Kidney (tissue), 14 donors: ENCODE data around the gene SERINC5. TPM values are rescaled to one million over a fixed set of nuclear protein-coding genes. Genes with fewer than 3 reads are reported as not detected.

Experiments used
- DNase-seq, 5 donors: peaks; one replicate each; pipeline ENCODE4 v3.0.0-alpha.2; 2013 to 2020
- FAIRE-seq: peaks from 2 replicates; lab custom pipeline; 2012; peaks lifted over from hg19 to GRCh38; lab: Jason Lieb, UNC
- H3K27ac ChIP-seq, 2 donors: one replicate each; pipeline ENCODE4 v1.7.0; 2013; ENCODE audit warnings: low read depth in 2 of 2, low read length in 2 of 2, inconsistent platforms in 1 of 2
- H3K27me3 ChIP-seq: one replicate; pipeline ENCODE4 v1.7.1; 2013; ENCODE audit warnings: low read length, inconsistent platforms; ENCODE audit not compliant: control insufficient read depth, insufficient read depth
- H3K36me3 ChIP-seq, 3 donors: one replicate each; pipeline versions ENCODE4 v1.7.0 to v1.7.1; 2013; ENCODE audit warnings: low read length in 3 of 3, control low read depth in 1 of 3, inconsistent platforms in 1 of 3; ENCODE audit not compliant: insufficient read depth in 3 of 3, control insufficient read depth in 2 of 3
- H3K4me1 ChIP-seq, 3 donors: one replicate each; pipeline versions ENCODE4 v1.7.0 to v1.7.1; 2013; ENCODE audit warnings: low read length in 3 of 3, inconsistent platforms in 1 of 3, low read depth in 1 of 3; ENCODE audit not compliant: control insufficient read depth in 2 of 3, insufficient read depth in 2 of 3
- H3K4me3 ChIP-seq, 3 donors: one replicate each; pipeline versions ENCODE4 v1.7.0 to v1.8.1; 2013; ENCODE audit warnings: low read length in 3 of 3, control low read depth in 1 of 3, inconsistent platforms in 1 of 3
- H3K9ac ChIP-seq, 3 donors: one replicate each; pipeline versions ENCODE4 v1.7.0 to v1.7.1; 2013; ENCODE audit warnings: low read length in 3 of 3, control low read depth in 1 of 3, inconsistent platforms in 1 of 3
- H3K9me3 ChIP-seq, 3 donors: one replicate each; pipeline versions ENCODE4 v1.7.0 to v1.7.1; 2013; ENCODE audit warnings: low read length in 3 of 3, control low read depth in 1 of 3, inconsistent platforms in 1 of 3; ENCODE audit not compliant: control insufficient read depth in 2 of 3, insufficient read depth in 1 of 3
- intact Hi-C: fragments of 100-400 bp; cut with DNase I; formaldehyde crosslinking; loops from one replicate; pipeline ENCODE4 v1.11.1; 2022
- polyA plus RNA-seq: library from polyadenylated mRNA; stranded (reverse); fragments of 350-450 nt; fragmentation: Illumina TruSeq; extraction: RNeasy Lipid Tissue Mini Kit (QIAGEN cat#74804); gene quantifications from one replicate; pipeline ENCODE4 v1.2.3, GENCODE V29; 2014; ENCODE audit warnings: low read depth, low replicate concordance; ENCODE audit not compliant: insufficient read depth
- total RNA-seq: library from RNA; stranded (reverse); fragmentation: NEBNext Ultra II Directional; extraction: Animal tissue kit (Norgen Biotek cat#: 25700); gene quantifications from one replicate; pipeline ENCODE4 v1.2.1, GENCODE V29; 2021
- TF ChIP-seq, protein P1 (sequence below): IDR thresholded peaks from 3 replicates; pipeline ENCODE4 v1.5.1; 2012; ENCODE audit warnings: mild to moderate bottlenecking, moderate library complexity, borderline replicate concordance; ENCODE audit not compliant: insufficient read depth; ENCODE audit errors: extremely low read depth
- donor health status: control.
- donor health status: control.
- donor health status: control.
- donor health status: control.
- donor health status: control.
- donor health status: DM: yes; HTN: yes; CAD: no.
- donor health status: Normal renal cell carcinoma (clear cell type).

SERINC5 gene
- total and polyA plus RNA-seq, 2 donors from 2014 or later: 3.9 to 23.8 TPM

GRCh38 chr5:80119372-80119771, 136.5 kb downstream of the SERINC5 start:
- Histone ChIP-seq H3K27me3 (no peaks in the 10 kb centered on the region), H3K9ac (no peak overlapping the region), H3K4me3 (no peak overlapping the region), H3K27ac (no peak overlapping the region), H3K4me1 (no peaks in the 10 kb centered on the region), H3K9me3 (no peaks in the 10 kb centered on the region), H3K36me3 (no peaks in the 10 kb centered on the region)
- intact Hi-C loops: no loop called here
- DNase-seq (no peak), FAIRE-seq (no peak)
- TF ChIP-seq, protein P1, sequence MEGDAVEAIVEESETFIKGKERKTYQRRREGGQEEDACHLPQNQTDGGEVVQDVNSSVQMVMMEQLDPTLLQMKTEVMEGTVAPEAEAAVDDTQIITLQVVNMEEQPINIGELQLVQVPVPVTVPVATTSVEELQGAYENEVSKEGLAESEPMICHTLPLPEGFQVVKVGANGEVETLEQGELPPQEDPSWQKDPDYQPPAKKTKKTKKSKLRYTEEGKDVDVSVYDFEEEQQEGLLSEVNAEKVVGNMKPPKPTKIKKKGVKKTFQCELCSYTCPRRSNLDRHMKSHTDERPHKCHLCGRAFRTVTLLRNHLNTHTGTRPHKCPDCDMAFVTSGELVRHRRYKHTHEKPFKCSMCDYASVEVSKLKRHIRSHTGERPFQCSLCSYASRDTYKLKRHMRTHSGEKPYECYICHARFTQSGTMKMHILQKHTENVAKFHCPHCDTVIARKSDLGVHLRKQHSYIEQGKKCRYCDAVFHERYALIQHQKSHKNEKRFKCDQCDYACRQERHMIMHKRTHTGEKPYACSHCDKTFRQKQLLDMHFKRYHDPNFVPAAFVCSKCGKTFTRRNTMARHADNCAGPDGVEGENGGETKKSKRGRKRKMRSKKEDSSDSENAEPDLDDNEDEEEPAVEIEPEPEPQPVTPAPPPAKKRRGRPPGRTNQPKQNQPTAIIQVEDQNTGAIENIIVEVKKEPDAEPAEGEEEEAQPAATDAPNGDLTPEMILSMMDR: no peak

- no peaks in the 10 kb centered on the region for H3K27me3 ChIP-seq
- intact Hi-C loops: no loop called here
- no peaks in the 10 kb centered on the region for H3K4me1 ChIP-seq
- no peaks in the 10 kb centered on the region for H3K36me3 ChIP-seq
- TF ChIP-seq, protein P1: no peak
- no peak overlapping the region for H3K27ac ChIP-seq
- FAIRE-seq (no peak), DNase-seq (no peak)
- H3K4me3 ChIP-seq: no peak overlapping the region
- no peak overlapping the region for H3K9ac ChIP-seq
- H3K9me3 ChIP-seq: no peaks in the 10 kb centered on the region
These were observed 138.4 kb downstream of the SERINC5 start for GRCh38 chr5:80117446-80117845.

DNA sequence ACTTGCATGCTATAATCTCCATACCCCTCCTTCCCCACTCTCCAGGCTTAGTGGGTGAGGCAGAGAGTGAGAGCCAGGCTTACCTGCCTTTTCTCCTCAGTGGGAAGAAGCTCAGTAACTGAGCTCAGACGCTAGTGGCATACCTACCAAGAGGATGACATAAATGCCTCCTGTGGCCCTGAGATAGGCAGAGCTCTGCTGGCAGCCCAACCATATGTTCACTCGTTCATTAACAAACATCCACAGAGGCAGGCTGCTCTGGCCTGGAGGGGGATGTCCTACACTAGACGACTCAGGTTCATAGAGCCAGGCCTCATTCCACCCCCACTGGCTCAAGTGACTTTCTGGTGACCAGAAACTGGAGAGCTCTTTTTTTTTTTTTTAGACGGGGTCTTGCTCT, 139.4 kb downstream of the SERINC5 start:
- intact Hi-C loops: no loop called here
- no peak for DNase-seq
- no peak overlapping the region for H3K4me3 ChIP-seq
- no peaks in the 10 kb centered on the region for H3K36me3 ChIP-seq
- no peaks in the 10 kb centered on the region for H3K4me1 ChIP-seq
- H3K27ac ChIP-seq: no peak overlapping the region
- H3K27me3 ChIP-seq: no peaks in the 10 kb centered on the region
- H3K9me3 ChIP-seq: no peaks in the 10 kb centered on the region
- TF ChIP-seq, protein P1: no peak
- no peak overlapping the region for H3K9ac ChIP-seq
- no peak for FAIRE-seq

- TF ChIP-seq, protein P1: no peak
- Histone ChIP-seq H3K4me3 (no peak overlapping the region), H3K4me1 (no peaks in the 10 kb centered on the region), H3K27ac (no peak overlapping the region), H3K9ac (no peak overlapping the region), H3K27me3 (no peaks in the 10 kb centered on the region), H3K9me3 (no peaks in the 10 kb centered on the region), H3K36me3 (no peaks in the 10 kb centered on the region)
- DNase-seq (no peak), FAIRE-seq (no peak)
- intact Hi-C loops: no loop called here
These were observed 139.8 kb downstream of the SERINC5 start for GRCh38 chr5:80116000-80116399.
